ENCODE data around the gene PIAS4.

PIAS4 gene

GRCh38 chr19:4042731-4043082 lies 35.2 kb downstream of the PIAS4 start:
- DNase-seq (ENCODE audit: low read depth) = no peak

DNA sequence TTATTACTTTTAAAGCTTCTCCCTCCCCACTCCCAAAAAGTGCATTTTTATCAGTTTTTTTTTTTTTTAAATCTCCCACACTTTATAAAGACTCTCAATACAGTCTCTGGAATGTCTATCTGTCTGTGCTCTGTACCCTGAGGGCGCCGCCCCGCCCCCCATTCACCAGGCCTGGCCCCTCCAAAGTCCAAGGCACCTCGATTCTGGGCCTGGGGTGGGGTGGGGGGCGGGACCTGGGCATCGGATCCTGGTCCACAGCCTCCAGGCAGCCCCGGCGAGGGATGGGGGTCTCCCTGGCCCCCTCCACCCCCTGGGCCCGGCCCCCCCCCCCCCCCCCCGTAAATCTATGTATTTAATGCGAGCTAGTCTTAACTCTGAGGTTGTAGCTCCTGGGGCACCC lies 35.9 kb downstream of the PIAS4 start:
- no peak for DNase-seq (ENCODE audit: low read depth)

- no peak for DNase-seq (ENCODE audit: low read depth)
Observed at GRCh38 chr19:4043966-4044715, 36.6 kb downstream of the PIAS4 start.

DNA sequence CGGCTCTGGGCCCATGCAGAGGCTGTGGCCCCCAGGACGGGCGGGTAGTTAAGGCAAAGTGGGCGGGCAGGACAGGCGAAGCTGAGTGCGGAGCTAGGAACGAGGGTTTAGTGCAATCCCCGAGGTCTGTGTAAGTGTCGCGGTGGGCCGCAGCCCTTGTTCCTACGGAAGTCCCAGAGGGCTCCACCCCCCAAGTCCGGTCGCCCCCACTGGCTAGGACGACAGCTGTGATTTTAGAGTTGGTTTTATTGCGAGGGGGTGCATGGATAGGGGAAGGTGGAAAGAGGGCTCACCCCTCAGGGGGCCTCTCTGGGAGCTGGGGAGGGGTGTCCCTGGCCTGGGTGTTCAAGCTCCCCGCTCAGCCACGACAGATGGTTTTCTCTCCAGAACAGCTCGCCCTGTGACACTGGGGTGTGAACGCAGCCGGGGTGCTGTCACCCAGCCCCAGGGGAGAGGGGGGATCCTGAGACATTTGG lies 37.5 kb downstream of the PIAS4 start:
- DNase-seq (ENCODE audit: low read depth) = no peak

DNA sequence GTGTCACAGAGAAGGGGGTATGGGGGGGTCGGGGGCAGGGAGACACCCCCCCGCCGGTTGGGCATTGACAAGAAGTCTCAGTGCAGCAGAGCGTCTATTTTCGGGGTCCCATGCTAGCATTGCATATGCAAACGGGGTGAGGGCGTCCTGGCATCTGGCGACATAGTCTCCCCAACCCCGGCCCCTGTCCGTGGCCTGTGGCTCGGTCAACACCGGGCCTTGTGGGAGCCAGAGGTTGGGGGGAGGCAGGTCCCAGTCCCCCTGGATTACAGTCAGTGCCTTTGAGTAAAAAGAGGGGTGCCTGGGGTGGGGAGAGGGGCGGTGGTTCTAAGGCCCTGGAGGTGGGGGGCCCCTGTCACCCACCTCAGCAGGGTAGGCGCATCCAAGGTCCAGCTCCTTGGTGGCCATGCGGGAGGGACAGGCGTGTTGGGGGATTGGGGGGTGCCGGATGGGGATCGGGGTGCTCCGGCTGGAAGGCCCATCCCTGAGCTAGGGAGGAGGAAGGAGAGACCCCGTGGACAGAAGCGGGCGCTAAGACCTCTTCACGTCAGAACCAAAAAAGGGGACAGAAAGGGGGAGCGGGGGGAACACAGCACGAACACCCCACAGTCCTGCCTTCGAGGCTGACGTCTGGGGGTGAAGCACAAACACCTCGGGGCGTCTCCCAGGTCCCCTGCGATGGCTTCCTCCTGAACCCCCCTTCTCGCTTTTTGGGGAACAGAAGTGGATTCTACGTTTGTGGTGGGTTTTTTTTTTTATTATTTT lies 38.2 kb downstream of the PIAS4 start:
- DNase-seq (ENCODE audit: low read depth) = no peak

GRCh38 chr19:4046362-4046691 lies 38.8 kb downstream of the PIAS4 start:
- no peak for DNase-seq (ENCODE audit: low read depth)

DNA sequence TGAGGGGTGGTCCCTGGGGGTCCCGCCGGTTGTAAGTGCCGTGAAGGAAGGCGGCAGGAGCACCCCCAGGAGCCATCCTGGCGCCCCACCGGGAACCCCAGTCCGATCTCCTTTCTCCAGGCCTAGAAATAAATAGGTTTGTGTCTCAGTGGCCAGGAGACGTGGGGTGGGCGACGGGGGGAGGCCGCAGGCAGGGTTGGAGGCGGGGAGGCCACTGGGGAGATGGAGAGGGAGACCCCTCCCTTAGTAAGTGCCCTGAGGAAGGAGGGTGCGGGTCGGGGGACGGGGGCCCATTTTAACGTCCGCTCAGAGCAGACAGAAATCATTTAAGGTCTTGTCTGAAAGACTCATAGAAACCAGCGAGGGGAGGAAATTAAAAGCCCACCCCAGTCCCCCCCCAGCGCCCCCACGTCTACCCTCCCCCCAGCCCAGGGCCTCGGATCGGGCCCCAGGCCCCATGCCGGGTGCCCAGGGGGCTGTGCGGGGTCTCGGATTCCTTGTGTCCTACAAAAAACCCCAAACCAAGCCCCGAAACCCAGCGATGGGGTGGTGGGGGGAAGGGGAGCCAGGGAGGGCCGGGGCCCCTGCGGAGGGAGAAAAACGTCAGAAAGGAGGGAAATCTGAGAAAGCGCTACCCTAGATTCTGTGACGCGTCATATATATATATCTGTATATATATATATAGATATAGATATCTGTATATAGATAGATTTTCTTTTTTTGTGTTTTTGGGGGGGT lies 39.6 kb downstream of the PIAS4 start:
- DNase-seq (ENCODE audit: low read depth) = no peak

DNA sequence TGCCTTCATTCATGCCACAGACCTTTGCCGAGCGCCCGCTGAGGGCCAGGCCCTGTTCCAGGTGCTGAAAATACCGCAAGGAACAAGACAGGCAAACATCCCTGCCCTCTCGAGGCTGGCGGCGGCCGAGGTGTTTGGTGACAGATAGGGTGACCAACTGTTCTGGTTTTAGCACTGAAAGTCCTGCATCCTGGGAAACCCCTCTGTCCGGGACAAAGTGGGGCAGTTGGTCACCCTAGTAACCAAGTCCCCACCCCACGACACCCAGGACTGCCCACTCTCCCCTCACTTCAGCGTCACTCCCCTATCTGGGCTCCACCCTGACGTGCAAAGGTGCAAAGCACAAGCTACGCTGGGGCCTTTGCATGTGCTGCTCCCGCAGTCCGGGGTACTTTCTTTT lies 41.9 kb downstream of the PIAS4 start:
- no peak for DNase-seq (ENCODE audit: low read depth)

DNA sequence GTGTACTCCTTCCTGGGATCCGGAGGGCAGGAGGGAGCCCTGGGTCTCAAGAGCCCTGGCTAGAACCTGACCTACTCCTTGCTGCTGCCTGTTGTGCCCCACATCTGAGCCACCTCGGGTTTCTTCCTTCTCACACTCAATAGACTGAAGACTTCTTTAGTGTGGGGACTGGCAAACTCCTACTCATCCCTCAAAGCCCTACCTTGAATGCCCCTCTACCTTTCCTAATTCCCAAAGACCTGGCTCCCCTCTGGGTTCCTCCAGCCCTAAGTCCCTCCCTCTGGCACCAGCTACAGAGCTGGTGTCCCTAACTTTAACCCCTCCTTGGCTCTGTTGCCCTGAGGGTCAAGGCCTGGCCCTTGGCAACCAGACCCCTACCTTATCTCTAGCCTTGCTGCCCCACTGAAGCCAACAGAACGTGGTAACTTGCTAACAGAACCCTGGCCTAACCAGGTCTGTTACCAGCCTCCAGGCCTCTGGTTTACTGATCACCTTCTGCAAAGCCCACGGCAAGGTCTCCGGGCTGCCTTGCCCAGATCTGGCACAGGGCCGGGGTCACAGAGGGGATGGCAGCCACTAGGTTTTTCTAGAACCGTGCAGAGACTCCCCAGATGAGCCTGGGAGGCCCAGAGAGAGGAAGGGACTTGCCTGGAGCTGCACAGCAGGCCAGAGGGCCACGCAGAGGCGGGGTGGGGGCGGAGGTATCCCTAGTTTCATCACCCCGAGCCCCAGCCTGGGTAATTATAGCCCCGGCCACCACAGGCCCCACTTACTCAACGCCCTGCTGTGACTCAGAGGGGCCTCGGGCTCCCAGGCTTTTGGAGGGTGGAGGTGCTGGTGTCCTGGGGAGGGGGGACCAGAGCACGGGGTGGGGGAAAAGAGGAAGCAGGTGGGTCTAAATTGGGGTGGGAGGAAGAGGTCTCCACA lies 43.9 kb downstream of the PIAS4 start:
- DNase-seq (ENCODE audit: low read depth) = no peak

DNA sequence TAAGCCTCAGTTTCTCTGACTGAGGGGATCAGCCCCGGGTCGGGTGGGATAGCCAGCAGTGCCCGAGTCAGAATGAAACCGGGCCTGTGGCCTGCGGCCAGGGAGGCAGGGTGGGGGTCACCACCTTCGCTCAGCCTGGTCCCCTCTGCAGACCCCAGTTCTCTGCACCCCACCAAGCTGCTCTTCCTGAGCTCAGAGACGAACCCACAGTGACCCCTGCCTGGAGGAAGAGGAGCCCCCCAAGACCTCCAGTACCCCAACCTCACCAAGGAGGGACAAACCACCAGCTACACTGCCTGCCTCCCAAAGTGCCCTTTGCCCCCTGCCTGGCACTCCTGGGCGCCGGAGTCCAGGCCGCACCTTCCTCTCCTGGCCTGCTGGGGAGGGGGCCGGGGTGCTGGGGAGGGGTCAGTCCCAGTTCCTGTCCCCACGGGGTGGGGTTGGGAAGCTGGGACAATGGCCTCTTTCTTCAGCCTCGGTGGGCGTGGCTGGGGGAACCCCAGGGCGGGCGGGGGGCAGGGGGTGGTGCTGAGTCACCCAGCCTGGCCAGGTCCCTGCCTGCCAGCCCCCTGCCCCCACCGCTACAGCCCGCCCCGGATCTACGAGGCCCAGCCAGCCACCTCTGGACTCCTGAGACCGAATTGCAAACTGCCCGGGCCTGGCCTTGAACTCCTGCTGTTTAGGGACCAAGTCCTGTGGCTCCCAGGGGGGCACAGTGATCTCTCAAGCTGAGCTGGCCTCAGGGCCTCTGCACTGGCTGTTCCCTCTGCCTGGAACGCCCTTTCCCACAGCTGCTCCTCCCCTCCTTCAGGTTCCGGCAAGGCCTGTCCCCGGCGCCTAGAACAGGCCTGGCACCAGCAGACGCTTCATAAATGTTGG lies 44.8 kb downstream of the PIAS4 start:
- no peak for DNase-seq (ENCODE audit: low read depth)

GRCh38 chr19:4052993-4053422 lies 45.5 kb downstream of the PIAS4 start:
- no peak for DNase-seq (ENCODE audit: low read depth)

GRCh38 chr19:4053423-4054324 lies 46.1 kb downstream of the PIAS4 start:
- DNase-seq (ENCODE audit: low read depth) = no peak

GRCh38 chr19:4054441-4055208 lies 47.1 kb downstream of the PIAS4 start:
- no peak for DNase-seq (ENCODE audit: low read depth)

DNA sequence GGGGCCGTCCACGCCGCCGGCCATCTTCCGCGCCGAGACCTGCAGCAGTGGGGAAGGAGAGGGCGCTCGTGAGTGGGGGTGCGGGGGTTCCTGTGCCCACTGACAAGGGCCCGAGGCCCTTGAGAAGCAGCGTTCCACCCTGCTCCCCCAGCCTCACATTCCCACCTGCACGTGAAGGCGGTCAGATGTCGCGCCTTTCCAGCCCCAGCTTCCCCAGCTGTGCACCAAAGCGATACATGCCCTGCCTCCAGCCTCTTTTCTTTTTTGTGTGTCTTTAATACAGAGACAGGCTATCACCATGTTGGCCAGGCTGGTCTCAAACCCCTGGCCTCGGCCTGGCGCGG lies 47.6 kb downstream of the PIAS4 start:
- no peak for DNase-seq (ENCODE audit: low read depth)

- DNase-seq (ENCODE audit: low read depth) = no peak
Observed at GRCh38 chr19:4057931-4058692, 50.6 kb downstream of the PIAS4 start.

DNA sequence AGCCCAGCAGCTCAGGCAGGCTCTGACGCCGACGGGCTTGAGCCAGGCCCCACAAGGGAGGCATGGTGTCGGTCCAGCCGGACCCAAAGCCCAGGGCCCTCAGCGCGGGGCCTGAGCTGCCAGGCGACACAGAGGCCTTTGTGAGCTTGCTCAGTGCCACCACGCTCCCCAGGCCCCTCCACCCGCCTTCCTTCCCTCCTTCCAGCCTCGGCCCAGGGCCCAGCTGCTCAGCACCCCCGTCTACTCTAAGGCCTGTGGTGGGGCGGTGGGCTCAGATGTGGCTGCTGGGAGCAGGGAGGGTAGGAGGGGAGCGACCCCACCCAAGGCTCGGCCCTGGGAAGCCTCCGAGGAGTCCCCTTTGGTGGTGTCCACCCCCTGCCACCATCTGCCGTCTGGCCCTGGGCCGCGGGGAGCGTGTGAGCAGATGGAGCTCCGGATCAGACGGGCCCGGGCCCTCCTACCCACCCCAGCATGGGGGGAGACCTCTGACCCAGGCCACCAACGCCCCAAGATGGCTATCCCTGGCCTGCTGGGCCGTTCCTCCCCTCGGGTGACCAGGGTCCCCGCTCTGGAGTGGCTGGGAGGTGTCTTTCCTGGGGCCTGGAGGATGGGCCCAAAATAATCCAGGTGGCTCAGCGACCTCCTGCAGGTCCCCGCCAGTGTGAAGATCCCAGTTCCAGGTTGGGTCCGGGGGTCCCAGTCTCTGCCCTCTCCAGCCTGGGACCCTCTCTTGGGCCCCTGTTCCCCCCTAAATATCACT lies 51.3 kb downstream of the PIAS4 start:
- DNase-seq (ENCODE audit: low read depth) = no peak

- no peak for DNase-seq (ENCODE audit: low read depth)
Observed at GRCh38 chr19:4059453-4059871, 51.9 kb downstream of the PIAS4 start.

All from T follicular helper cell (primary cell).